HG03469 (cell line): ENCODE results near the gene BTNL2.
"Not testable (repeated sequence)": the region's sequence is repeated elsewhere in the genome, so short reads cannot be mapped to it uniquely, and the experiment has no call there.

Source experiments
- ATAC-seq: cut with Tn5 transposase; IDR thresholded peaks from one replicate; pipeline ENCODE4 v1.9.1; 2021; ENCODE audit warnings: mild to moderate bottlenecking, moderate library complexity, moderate number of reproducible peaks; ENCODE audit not compliant: unreplicated experiment

Gene BTNL2

DNA sequence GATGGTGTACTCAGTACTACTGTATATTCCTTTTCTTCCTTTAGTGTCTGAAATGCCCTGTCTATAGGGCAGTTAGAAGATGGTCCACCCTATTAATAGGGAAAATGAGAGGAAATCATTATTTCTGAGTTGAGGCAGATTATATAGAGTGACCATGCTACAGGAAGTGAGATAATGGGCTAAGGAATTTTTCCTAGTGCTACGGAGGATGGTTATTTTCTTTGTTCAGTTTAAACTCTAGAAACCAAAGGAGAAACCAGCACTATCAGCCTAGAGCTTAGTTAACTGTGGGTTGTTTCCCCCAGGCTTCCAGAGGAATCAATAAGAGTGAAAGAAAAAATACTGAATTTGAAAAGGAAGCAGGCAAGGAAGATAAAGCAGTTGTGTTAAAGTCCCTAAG lies 35.8 kb downstream of the BTNL2 start:
- ATAC-seq: no peak

DNA sequence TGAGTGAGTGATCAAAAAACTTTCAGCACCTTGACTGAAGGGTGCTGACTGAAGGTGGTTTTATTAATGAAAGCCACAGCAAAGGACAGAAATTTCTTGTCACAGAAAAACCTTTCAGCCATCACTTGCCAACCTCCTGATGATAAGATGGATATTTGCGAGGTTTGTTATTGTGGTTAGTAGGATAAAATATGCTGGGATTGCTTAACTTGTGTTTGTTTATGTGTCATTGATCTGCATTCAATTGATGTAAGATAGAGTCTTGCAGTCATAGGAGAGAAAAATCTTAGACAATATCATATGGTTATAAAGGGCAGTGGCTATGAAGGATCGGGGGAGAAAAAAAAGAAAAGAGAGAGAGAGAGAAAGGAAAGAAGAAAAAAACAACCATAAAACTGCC lies 36.5 kb downstream of the BTNL2 start:
- ATAC-seq: no peak

DNA sequence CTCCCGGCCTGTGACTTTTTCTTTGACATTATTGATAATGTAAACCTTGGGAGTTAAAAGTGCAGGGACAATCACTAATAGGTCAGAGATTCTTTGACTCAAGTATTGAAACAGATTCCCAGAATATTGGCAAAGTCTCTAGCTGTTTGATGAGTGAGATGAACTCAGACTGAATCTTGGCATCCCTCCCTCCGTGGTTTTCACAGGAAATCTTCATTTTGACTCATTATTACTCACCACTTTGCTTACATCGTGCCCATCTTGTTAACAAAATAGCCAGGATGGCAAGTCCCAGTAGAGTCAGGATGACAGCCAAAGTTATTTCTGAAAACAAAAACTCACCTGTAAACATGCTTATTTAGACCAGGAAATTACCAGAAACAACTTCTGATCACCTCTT lies 37.3 kb downstream of the BTNL2 start:
- ATAC-seq: no peak

DNA sequence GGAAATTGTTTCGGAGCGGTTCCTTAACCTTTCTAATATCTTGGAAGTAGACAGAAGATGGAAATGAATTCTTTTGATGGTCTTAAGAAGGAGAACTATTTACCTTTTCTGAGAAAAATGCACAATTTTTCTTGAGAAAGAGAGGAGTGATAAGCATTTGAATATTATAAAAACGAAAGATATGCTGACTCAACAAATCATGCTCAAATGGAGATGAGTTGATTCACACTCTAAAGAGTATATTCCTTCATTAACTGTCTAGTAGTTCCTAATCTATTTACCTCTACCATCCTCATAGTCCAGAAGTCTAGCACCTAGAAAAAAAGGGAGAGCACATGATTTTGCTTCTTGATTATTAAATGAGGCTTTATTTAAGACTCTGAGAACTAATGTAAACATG lies 39.3 kb downstream of the BTNL2 start:
- no peak for ATAC-seq

DNA sequence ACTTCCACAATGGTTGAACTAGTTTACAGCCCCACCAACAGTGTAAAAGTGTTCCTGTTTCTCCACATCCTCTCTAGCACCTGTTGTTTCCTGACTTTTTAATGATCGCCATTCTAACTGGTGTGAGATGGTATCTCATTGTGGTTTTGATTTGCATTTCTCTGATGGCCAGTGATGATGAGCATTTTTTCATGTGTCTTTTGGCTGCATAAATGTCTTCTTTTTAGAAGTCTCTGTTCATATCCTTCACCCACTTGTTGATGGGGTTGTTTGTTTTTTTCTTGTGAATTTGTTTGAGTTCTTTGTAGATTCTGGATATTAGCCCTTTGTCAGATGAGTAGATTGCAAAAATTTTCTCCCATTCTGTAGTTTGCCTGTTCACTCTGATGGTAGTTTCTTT lies 47.8 kb downstream of the BTNL2 start:
- ATAC-seq: not testable (repeated sequence)

DNA sequence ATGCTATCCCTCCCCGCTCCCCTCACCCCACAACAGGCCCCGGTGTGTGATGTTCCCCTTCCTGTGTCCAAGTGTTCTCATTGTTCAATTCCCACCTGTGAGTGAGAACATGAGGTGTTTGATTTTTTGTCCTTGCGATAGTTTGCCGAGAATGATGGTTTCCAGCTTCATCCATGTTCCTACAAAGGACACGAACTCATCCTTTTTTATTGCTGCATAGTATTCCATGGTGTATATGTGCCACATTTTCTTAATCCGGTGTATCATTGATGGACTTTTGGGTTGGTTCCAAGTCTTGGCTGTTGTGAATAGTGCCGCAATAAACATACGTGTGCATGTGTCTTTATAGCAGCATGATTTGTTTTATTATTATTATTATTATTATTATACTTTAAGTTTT lies 48.4 kb downstream of the BTNL2 start:
- ATAC-seq: not testable (repeated sequence)

DNA sequence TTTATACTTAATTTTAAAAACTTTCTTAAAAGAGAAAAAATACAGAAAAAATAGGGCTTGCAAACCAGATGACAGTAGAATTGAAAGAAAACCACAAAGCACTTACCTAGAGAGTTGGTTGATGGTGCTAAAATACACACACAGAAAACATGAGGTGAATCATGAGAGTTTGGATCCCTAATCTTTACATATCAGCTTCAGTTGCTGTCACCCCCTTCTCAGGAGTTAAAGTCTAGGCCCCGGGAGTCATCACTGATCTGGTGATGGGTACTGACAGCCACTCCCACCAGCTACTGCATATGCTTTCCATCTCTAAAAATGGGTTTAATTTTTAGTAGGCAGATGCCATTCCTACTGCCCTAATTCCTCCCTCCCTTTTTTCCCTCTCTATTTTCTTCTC lies 52.0 kb downstream of the BTNL2 start:
- no peak for ATAC-seq

DNA sequence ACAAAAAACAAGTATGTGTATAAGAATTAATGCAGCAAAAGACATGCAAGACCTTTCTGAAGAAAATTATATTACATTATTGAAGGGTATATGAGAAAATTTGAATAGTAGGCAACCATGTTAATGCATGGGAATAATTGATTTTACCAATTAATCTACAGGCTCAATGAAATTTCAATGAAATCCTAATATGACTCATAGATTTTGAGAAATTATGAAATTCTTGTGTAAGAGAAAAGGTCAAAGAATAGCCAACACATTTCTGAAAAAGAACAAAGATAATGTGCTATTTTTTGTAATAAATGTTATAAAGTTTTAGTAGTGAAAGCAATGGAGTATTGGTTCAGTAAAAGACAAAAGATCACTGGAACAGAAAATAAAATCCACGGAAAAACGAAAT lies 53.6 kb downstream of the BTNL2 start:
- ATAC-seq: no peak
